Caco-2 (cell line): ENCODE results near the gene RASAL3. TPM values are rescaled to one million over a fixed set of nuclear protein-coding genes. Genes with fewer than 3 reads are reported as not detected.

Experiments used
- BruUV-seq: library from RNA; stranded (reverse); fragments of 400-500 nt; replicated peaks from 2 replicates; lab custom pipeline; 2021; lab: Mats Ljungman, UMichigan
- CTCF ChIA-PET: fragments of 300-600 bp; sonication (Branson Sonifier 250); formaldehyde crosslinking; loops from one replicate; lab custom pipeline; 2022; ENCODE audit warnings: antibody characterized with exemption; lab: Charles Lee
- POLR2A ChIA-PET: fragments of 300-600 bp; sonication (Branson Sonifier 250); formaldehyde crosslinking; loops from one replicate; lab custom pipeline; 2022; ENCODE audit warnings: antibody characterized with exemption; lab: Charles Lee
- DNase-seq, 2 experiments: peaks; one replicate each; pipeline versions ENCODE4 v3.0.0 to v3.0.0-alpha.2; 2020 to 2022
- H3K27me3 ChIP-seq: replicated peaks from 2 replicates; pipeline ENCODE4 v1.6.0; 2011; ENCODE audit warnings: low read length; ENCODE audit not compliant: control insufficient read depth, insufficient read depth
- H3K36me3 ChIP-seq: 2 replicates; pipeline ENCODE4 v1.5.1; 2011; ENCODE audit warnings: low read length; ENCODE audit not compliant: control insufficient read depth, insufficient read depth
- H3K4me1 ChIP-seq: fragments of 250-450 bp; sonication (Bioruptor Pico); 2 replicates; pipeline ENCODE4 v1.5.1; 2020; ENCODE audit warnings: mild to moderate bottlenecking
- H3K4me3 ChIP-seq: 2 replicates; pipeline ENCODE4 v1.5.1; 2011; ENCODE audit warnings: low read depth, mild to moderate bottlenecking, control low read depth, low read length
- H3K9me3 ChIP-seq: fragments of 250-450 bp; sonication (Bioruptor Pico); 2 replicates; pipeline ENCODE4 v1.5.1; 2020; ENCODE audit warnings: mild to moderate bottlenecking, moderate library complexity
- H3K27ac Mint-ChIP-seq: one replicate; pipeline ENCODE4 v1.8.0; 2022; ENCODE audit warnings: mixed read lengths; ENCODE audit not compliant: unreplicated experiment
- H3K27me3 Mint-ChIP-seq: one replicate; pipeline ENCODE4 v1.8.0; 2022; ENCODE audit warnings: mixed read lengths; ENCODE audit not compliant: insufficient read depth, unreplicated experiment
- H3K36me3 Mint-ChIP-seq: one replicate; pipeline ENCODE4 v1.8.0; 2022; ENCODE audit warnings: mild to moderate bottlenecking, mixed read lengths; ENCODE audit not compliant: insufficient read depth, unreplicated experiment
- H3K4me1 Mint-ChIP-seq: one replicate; pipeline ENCODE4 v1.8.0; 2022; ENCODE audit warnings: low read depth, mixed read lengths; ENCODE audit not compliant: unreplicated experiment
- H3K4me3 Mint-ChIP-seq: one replicate; pipeline ENCODE4 v1.8.0; 2022; ENCODE audit warnings: mild to moderate bottlenecking, moderate library complexity, mixed read lengths; ENCODE audit not compliant: unreplicated experiment
- H3K9me3 Mint-ChIP-seq: one replicate; pipeline ENCODE4 v1.8.0; 2022; ENCODE audit warnings: mixed read lengths; ENCODE audit not compliant: unreplicated experiment
- CTCF ChIP-seq, 2 experiments: fragments of 200-600 bp in 1 of 2; IDR thresholded peaks; 1 replicate in 1 of 2; 2 replicates in 1 of 2; pipeline versions ENCODE4 v1.5.1 to v1.8.0; 2011 to 2022; ENCODE audit warnings: antibody characterized with exemption in 1 of 2, control low read depth in 1 of 2, inconsistent platforms in 1 of 2, low read depth in 1 of 2, low read length in 1 of 2, mild to moderate bottlenecking in 1 of 2, moderate library complexity in 1 of 2; ENCODE audit not compliant: insufficient read depth in 1 of 2, severe bottlenecking in 1 of 2, unreplicated experiment in 1 of 2
- intact Hi-C: fragments of 100-400 bp; cut with micrococcal nuclease; formaldehyde crosslinking; loops from one replicate; pipeline ENCODE4 v1.10.0; 2022; ENCODE audit not compliant: unreplicated experiment
- total RNA-seq: library from RNA; stranded (reverse); gene quantifications from 2 replicates; pipeline ENCODE4 v1.2.3, GENCODE V29; 2022

Gene RASAL3
- total RNA-seq, 1 experiment from 2014 or later = not detected

GRCh38 chr19:15427991-15428471 lies 36.3 kb downstream of the RASAL3 start:
- intact Hi-C loops = no loop called here
- TF ChIP-seq CTCF (IDR thresholded peaks at IDR 0.05; ENCODE audit: insufficient read depth in 1 of 2, low read depth in 1 of 2, low read length in 1 of 2, severe bottlenecking in 1 of 2, unreplicated experiment in 1 of 2) = no peak
- no TSS peak for BruUV-seq
- Histone ChIP-seq H3K27me3 (no peaks in the 10 kb centered on the region), H3K4me1 (peaks cover 7% of the 10 kb centered on the region), H3K9me3 (no peaks in the 10 kb centered on the region), H3K4me3 (no peak overlapping the region), H3K36me3 (peaks cover 3% of the 10 kb centered on the region)
- ChIA-PET POLR2A (no interaction called here), CTCF (no interaction called here)
- H3K27me3 Mint-ChIP-seq = no peaks in the 10 kb centered on the region
- H3K4me1 Mint-ChIP-seq = peaks cover 15% of the 10 kb centered on the region
- no peak overlapping the region for H3K27ac Mint-ChIP-seq
- DNase-seq = no peak
- H3K4me3 Mint-ChIP-seq = no peak overlapping the region
- no peaks in the 10 kb centered on the region for H3K9me3 Mint-ChIP-seq
- peaks cover 37% of the 10 kb centered on the region for H3K36me3 Mint-ChIP-seq

- ChIA-PET CTCF (no interaction called here), POLR2A (no interaction called here)
- BruUV-seq = no TSS peak
- H3K36me3 Mint-ChIP-seq = peaks cover 44% of the 10 kb centered on the region
- Histone ChIP-seq H3K4me3 (no peak overlapping the region), H3K36me3 (peaks cover 3% of the 10 kb centered on the region), H3K27me3 (no peaks in the 10 kb centered on the region), H3K4me1 (peaks cover 7% of the 10 kb centered on the region), H3K9me3 (no peaks in the 10 kb centered on the region)
- no peak overlapping the region for H3K27ac Mint-ChIP-seq
- no peak overlapping the region for H3K4me3 Mint-ChIP-seq
- intact Hi-C loops = no loop called here
- peaks cover 15% of the 10 kb centered on the region for H3K4me1 Mint-ChIP-seq
- no peaks in the 10 kb centered on the region for H3K9me3 Mint-ChIP-seq
- no peak for TF ChIP-seq CTCF (IDR thresholded peaks at IDR 0.05; ENCODE audit: insufficient read depth in 1 of 2, low read depth in 1 of 2, low read length in 1 of 2, severe bottlenecking in 1 of 2, unreplicated experiment in 1 of 2)
- no peaks in the 10 kb centered on the region for H3K27me3 Mint-ChIP-seq
- no peak for DNase-seq
These were observed 37.0 kb downstream of the RASAL3 start for GRCh38 chr19:15427350-15427700.

- no TSS peak for BruUV-seq
- DNase-seq = no peak
- Histone ChIP-seq H3K27me3 (no peaks in the 10 kb centered on the region), H3K36me3 (peaks cover 3% of the 10 kb centered on the region), H3K4me3 (no peak overlapping the region), H3K4me1 (peaks cover 6% of the 10 kb centered on the region), H3K9me3 (no peaks in the 10 kb centered on the region)
- Mint-ChIP-seq H3K27ac (no peak overlapping the region), H3K27me3 (no peaks in the 10 kb centered on the region), H3K4me3 (no peak overlapping the region), H3K9me3 (no peaks in the 10 kb centered on the region), H3K4me1 (peaks cover 12% of the 10 kb centered on the region), H3K36me3 (peaks cover 43% of the 10 kb centered on the region)
- CTCF ChIA-PET = no interaction called here
- TF ChIP-seq CTCF (IDR thresholded peaks at IDR 0.05; ENCODE audit: insufficient read depth in 1 of 2, low read depth in 1 of 2, low read length in 1 of 2, severe bottlenecking in 1 of 2, unreplicated experiment in 1 of 2) = no peak
- intact Hi-C loops = no loop called here
- POLR2A ChIA-PET = no interaction called here
These were observed 37.6 kb downstream of the RASAL3 start for GRCh38 chr19:15426485-15427349.
